ENCODE results near the gene SMAD3.

DNA sequence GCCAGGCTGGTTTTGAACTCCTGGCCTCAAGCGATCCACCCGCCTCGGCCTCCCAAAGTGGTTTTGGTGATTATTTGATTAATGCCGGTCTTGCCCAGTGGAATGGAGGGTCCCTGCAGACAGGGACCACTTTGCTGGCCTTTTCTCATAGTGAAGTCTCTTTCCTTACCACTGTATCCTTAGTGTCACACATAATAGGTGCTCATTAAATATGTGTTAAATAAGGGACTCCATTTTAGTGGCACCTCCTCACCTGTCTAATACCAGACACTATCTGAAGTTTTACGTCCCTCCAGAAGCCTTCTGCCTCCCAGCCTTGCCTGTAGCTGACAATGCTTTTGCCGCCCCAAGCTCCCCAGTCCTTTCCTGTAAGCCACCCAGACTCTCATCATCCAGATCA lies 97.8 kb downstream of the SMAD3 start:
- TF ChIP-seq, protein P1, sequence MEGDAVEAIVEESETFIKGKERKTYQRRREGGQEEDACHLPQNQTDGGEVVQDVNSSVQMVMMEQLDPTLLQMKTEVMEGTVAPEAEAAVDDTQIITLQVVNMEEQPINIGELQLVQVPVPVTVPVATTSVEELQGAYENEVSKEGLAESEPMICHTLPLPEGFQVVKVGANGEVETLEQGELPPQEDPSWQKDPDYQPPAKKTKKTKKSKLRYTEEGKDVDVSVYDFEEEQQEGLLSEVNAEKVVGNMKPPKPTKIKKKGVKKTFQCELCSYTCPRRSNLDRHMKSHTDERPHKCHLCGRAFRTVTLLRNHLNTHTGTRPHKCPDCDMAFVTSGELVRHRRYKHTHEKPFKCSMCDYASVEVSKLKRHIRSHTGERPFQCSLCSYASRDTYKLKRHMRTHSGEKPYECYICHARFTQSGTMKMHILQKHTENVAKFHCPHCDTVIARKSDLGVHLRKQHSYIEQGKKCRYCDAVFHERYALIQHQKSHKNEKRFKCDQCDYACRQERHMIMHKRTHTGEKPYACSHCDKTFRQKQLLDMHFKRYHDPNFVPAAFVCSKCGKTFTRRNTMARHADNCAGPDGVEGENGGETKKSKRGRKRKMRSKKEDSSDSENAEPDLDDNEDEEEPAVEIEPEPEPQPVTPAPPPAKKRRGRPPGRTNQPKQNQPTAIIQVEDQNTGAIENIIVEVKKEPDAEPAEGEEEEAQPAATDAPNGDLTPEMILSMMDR (IDR thresholded peaks at IDR 0.05) = no peak
- no peak for TF ChIP-seq EZH2 (IDR thresholded peaks at IDR 0.05)
